Heart left ventricle (tissue), 16 donors: ENCODE measurements around the gene ARVCF. TPM values are rescaled to one million over a fixed set of nuclear protein-coding genes. Genes with fewer than 3 reads are reported as not detected.

Experiments
- ATAC-seq, 4 donors: fragments of 200-7000 bp; cut with Tn5 transposase; one replicate each; pipeline ENCODE4 v1.9.1; 2020 to 2022; ENCODE audit warnings: moderate library complexity in 4 of 4, mild to moderate bottlenecking in 3 of 4, moderate number of reproducible peaks in 1 of 4
- DNase-seq, 5 donors: peaks; one replicate each; pipeline ENCODE4 v3.0.0-alpha.2; 2020
- H3K27ac ChIP-seq, 12 donors: fragments of 200-600 bp; sonication (generic) in 4 of 12; one replicate each; pipeline versions ENCODE4 v1.5.0 to v1.8.0; 2016 to 2022; ENCODE audit warnings: mild to moderate bottlenecking in 2 of 12
- H3K27me3 ChIP-seq, 9 donors: fragments of 200-600 bp; sonication (generic) in 2 of 9; one replicate each; pipeline versions ENCODE4 v1.5.1 to v1.8.0; 2016 to 2022; ENCODE audit warnings: mild to moderate bottlenecking in 3 of 9
- H3K36me3 ChIP-seq, 9 donors: fragments of 200-600 bp; sonication (generic) in 2 of 9; one replicate each; pipeline versions ENCODE4 v1.5.0 to v1.8.0; 2018 to 2022; ENCODE audit warnings: mild to moderate bottlenecking in 2 of 9
- H3K4me1 ChIP-seq, 12 donors: fragments of 200-600 bp; sonication (generic) in 4 of 12; one replicate each; pipeline versions ENCODE4 v1.5.0 to v1.8.0; 2016 to 2022; ENCODE audit warnings: mild to moderate bottlenecking in 3 of 12
- H3K4me3 ChIP-seq, 12 donors: fragments of 200-600 bp; sonication (generic) in 4 of 12; one replicate each; pipeline versions ENCODE4 v1.5.0 to v1.8.0; 2017 to 2022; ENCODE audit warnings: mild to moderate bottlenecking in 9 of 12, moderate library complexity in 4 of 12
- H3K9me3 ChIP-seq, 12 donors: fragments of 200-600 bp; sonication (generic) in 4 of 12; one replicate each; pipeline versions ENCODE4 v1.5.0 to v1.8.0; 2016 to 2022; ENCODE audit warnings: mild to moderate bottlenecking in 1 of 12
- CTCF ChIP-seq, 12 donors: fragments of 200-600 bp; sonication (generic) in 4 of 12; IDR thresholded peaks; one replicate each; pipeline versions ENCODE4 v1.5.0 to v1.8.0; 2018 to 2022; ENCODE audit warnings: antibody characterized with exemption in 12 of 12, mild to moderate bottlenecking in 5 of 12
- POLR2A ChIP-seq, 2 donors: fragments of 450-650 bp; IDR thresholded peaks; one replicate each; pipeline ENCODE4 v1.6.1; 2017; ENCODE audit warnings: antibody characterized with exemption in 2 of 2, mild to moderate bottlenecking in 2 of 2, moderate library complexity in 2 of 2
- WGBS, 4 donors: extraction: QIAGEN DNeasy Blood & Tissue Kit in 2 of 4; methylation state at CpG; one replicate each; pipeline versions ENCODE4 v1.1.5 to v1.1.7; 2013 to 2018; 5-methylcytosine and 5-hydroxymethylcytosine counted together
- intact Hi-C, 10 donors: fragments of 100-400 bp; cut with DNase I; formaldehyde crosslinking; loops; one replicate each; pipeline versions ENCODE4 v1.11.1 to v1.14.2; 2022
- polyA plus RNA-seq, 2 donors: library from polyadenylated mRNA; stranded (reverse); fragments of 200-250 nt; gene quantifications; one replicate each; pipeline ENCODE4 v1.2.3, GENCODE V29; 2013
- total RNA-seq, 9 donors: library from RNA; depleted of rRNA in 2 of 9; stranded (reverse); fragments of >200 nt in 2 of 9; fragmentation: NEBNext Ultra II Directional in 3 of 9; extraction: Animal tissue kit (Norgen Biotek cat#: 25700) in 3 of 9; gene quantifications; one replicate each; pipeline versions ENCODE4 v1.1.0 to v1.2.4, GENCODE V29; 2016 to 2023
- donor health status: ischemic (EF 13 %, LVEDD 7.1; RV severe dilation, severe dysfunction).
- donor health status: healthy with polysubstance abuse.
- donor health status: DM: no; HTN: yes; CAD: no.
- donor health status: DM: no; HTN: no; CAD: no.
- donor health status: ischemic (EF 25% LVEDD 6.9; RV normal size, moderate dysfunction).
- donor health status: ischemic (EF 25% LVEDD 5.7; RV mildly dilated, moderate dysfunction).
- donor health status: healthy.
- donor health status: DM: yes; HTN: yes; CAD: no.
- donor health status: ischemic (EF 35%, LVEDD 5.7; RV mildly dilated, moderate dysfunction).
- donor health status: nonischemic (EF 11% LVEDD 7.7; RV severe dilation, severe dysfunction).
- donor health status: DM: yes; HTN: yes; CAD: no.
- donor health status: PGD.
- donor health status: ischemic (EF 29% LVEDD 5.4; RV normal size, mild dysfunction).
- donor health status: nonischemic (EF 23%, LVEDD 6.1; RV moderate dilation, normal function).

The ARVCF gene
- total and polyA plus RNA-seq, 11 donors: 21.2 to 46.6 (median 33.3) TPM

- Histone ChIP-seq H3K4me1 (peaks cover 0 to 15% (median 0%) of the 10 kb centered on the region in 12 donors), H3K4me3 (no peak overlapping the region), H3K27ac (no peak overlapping the region), H3K36me3 (peaks cover 0 to 98% (median 87%) of the 10 kb centered on the region in 9 donors), H3K27me3 (no peaks in the 10 kb centered on the region), H3K9me3 (no peaks in the 10 kb centered on the region)
- intact Hi-C loops: no loop called here
- 82 to 92% (median 85%) methylated on average over 10 of the region's 10 CpGs for WGBS, 4 donors
- TF ChIP-seq CTCF (IDR thresholded peaks at IDR 0.05) (no peak), POLR2A (IDR thresholded peaks at IDR 0.05) (no peak)
- DNase-seq (no peak), ATAC-seq (no peak)
These were observed 42.6 kb upstream of the ARVCF start for GRCh38 chr22:20058989-20059770.

DNA sequence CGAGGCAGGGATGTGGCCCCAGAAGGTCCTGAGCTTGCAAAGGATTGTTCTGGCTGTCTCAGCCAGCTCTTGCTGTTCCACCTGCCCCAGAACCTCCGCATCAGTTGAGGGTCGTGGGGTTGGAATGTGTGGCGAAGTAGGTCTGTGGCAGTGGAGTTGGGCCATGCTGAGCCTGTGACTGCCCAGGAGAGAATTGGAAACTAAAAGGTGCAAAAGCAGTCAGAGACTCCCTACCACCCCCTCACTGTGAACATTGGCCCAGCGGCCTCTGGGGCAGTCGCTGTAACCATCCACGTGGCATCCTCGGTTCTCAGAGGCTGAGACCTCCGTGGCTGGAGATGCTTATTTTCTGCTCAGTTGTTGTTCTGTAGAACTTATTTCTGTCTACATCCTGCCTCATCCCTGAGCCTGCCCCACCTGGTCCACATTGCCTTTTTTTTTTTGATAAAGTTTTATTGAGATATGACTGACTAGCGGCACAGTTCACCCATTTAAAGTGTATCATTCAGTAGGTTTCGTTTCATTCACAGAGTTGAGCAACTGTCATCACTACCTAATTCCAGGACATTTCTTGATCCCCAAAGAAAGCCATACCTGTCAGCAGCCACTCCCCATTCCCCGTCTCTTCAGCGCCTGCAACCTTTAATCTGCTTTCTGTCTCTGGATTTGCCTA, 41.1 kb upstream of the ARVCF start:
- DNase-seq: no peak

GRCh38 chr22:20056696-20057386, 40.2 kb upstream of the ARVCF start:
- TF ChIP-seq CTCF (IDR thresholded peaks at IDR 0.05) (no peak), POLR2A (IDR thresholded peaks at IDR 0.05) (no peak)
- Histone ChIP-seq H3K9me3 (no peaks in the 10 kb centered on the region), H3K36me3 (peaks cover 0 to 98% (median 87%) of the 10 kb centered on the region in 9 donors), H3K4me3 (no peak overlapping the region), H3K27me3 (no peaks in the 10 kb centered on the region), H3K4me1 (peaks cover 0 to 23% (median 4%) of the 10 kb centered on the region in 12 donors), H3K27ac (no peak overlapping the region)
- no peak for DNase-seq
- 91 to 94% (median 92%) methylated on average over 16 of the region's 16 CpGs for WGBS, 4 donors
- intact Hi-C loops: no loop called here
- no peak for ATAC-seq

More for the DNA sequence above, 41.1 kb upstream of the ARVCF start:
- no peak for ATAC-seq
- Histone ChIP-seq H3K4me1 (peaks cover 0 to 26% (median 4%) of the 10 kb centered on the region in 12 donors), H3K27me3 (no peaks in the 10 kb centered on the region), H3K27ac (no peak overlapping the region), H3K9me3 (no peaks in the 10 kb centered on the region), H3K36me3 (peaks cover 0 to 98% (median 88%) of the 10 kb centered on the region in 9 donors), H3K4me3 (no peak overlapping the region)
- intact Hi-C loops: no loop called here
- TF ChIP-seq CTCF (IDR thresholded peaks at IDR 0.05): no peak
- no peak for TF ChIP-seq POLR2A (IDR thresholded peaks at IDR 0.05)
- 95 to 98% (median 96%) methylated on average over 13 of the region's 13 CpGs for WGBS, 4 donors

- intact Hi-C loops: no loop called here
- WGBS, 4 donors: 80 to 89% (median 85%) methylated on average over 10 of the region's 10 CpGs
- peaks cover 0 to 98% (median 85%) of the 10 kb centered on the region in 9 donors for H3K36me3 ChIP-seq
These were observed 39.5 kb upstream of the ARVCF start for GRCh38 chr22:20056161-20056560.

More at GRCh38 chr22:20056161-20056560, 39.5 kb upstream of the ARVCF start:
- Histone ChIP-seq H3K4me3 (no peak overlapping the region), H3K27ac (no peak overlapping the region), H3K9me3 (no peaks in the 10 kb centered on the region), H3K27me3 (no peaks in the 10 kb centered on the region), H3K4me1 (peaks cover 0 to 16% (median under 1%) of the 10 kb centered on the region in 12 donors)
- ATAC-seq: no peak
- no peak for DNase-seq
- TF ChIP-seq POLR2A (IDR thresholded peaks at IDR 0.05): no peak
- no peak for TF ChIP-seq CTCF (IDR thresholded peaks at IDR 0.05)
